K562 (cell line): ENCODE measurements around the gene WDR5B. TPM values are rescaled to one million over a fixed set of nuclear protein-coding genes. Genes with fewer than 3 reads are reported as not detected.

Experiments
- ATAC-seq: fragments of 200-7000 bp; cut with Tn5 transposase; 3 replicates; pipeline ENCODE4 v1.9.1; 2020; ENCODE audit warnings: moderate library complexity
- BruUV-seq: library from RNA; stranded (reverse); fragments of 400-500 nt; replicated peaks from 2 replicates; lab custom pipeline; 2021; lab: Mats Ljungman, UMichigan
- CTCF ChIA-PET: fragments of 300-600 bp; formaldehyde crosslinking; extraction: SDS; loops from one replicate; lab custom pipeline; 2021; ENCODE audit warnings: low intra/inter-chr PET ratio; lab: Yijun Ruan, JAX
- POLR2A ChIA-PET: fragments of 300-600, 350-650 bp; sonication (Branson Sonifier 250); formaldehyde crosslinking; extraction: SDS; loops from one replicate; lab custom pipeline; 2021; ENCODE audit warnings: antibody characterized with exemption, inconsistent platforms; lab: Yijun Ruan, JAX
- DNase-seq, 4 experiments: peaks; one replicate each; pipeline versions ENCODE4 v3.0.0 to v3.0.0-alpha.2; 2011 to 2018; ENCODE audit warnings: low spot score in 3 of 4, mixed read lengths in 3 of 4; ENCODE audit errors: extremely low read depth in 1 of 4
- FAIRE-seq: peaks from 2 replicates; lab custom pipeline; 2011; peaks lifted over from hg19 to GRCh38; lab: Jason Lieb, UNC
- H2AFZ ChIP-seq: 2 replicates; pipeline ENCODE4 v1.6.0; 2011; ENCODE audit warnings: low read depth, low read length, control low read depth, inconsistent platforms
- H3K27ac ChIP-seq: fragments of 200-600 bp; 3 replicates; pipeline ENCODE4 v1.8.0; 2011; ENCODE audit warnings: low read depth, mild to moderate bottlenecking, control low read depth, inconsistent platforms, low read length, moderate library complexity, mixed read lengths; ENCODE audit errors: extremely low read depth
- H3K27me3 ChIP-seq, 2 experiments: fragments of 300-600 bp in 1 of 2; 2 replicates in 1 of 2; 3 replicates in 1 of 2; pipeline versions ENCODE4 v1.6.0 to v1.8.0; 2011; ENCODE audit warnings: inconsistent platforms in 2 of 2, low read length in 2 of 2, mild to moderate bottlenecking in 1 of 2, mixed read lengths in 1 of 2, moderate library complexity in 1 of 2; ENCODE audit not compliant: control insufficient read depth in 2 of 2, insufficient read depth in 2 of 2
- H3K36me3 ChIP-seq: fragments of 300-600 bp; 3 replicates; pipeline ENCODE4 v1.8.0; 2011; ENCODE audit warnings: mild to moderate bottlenecking, low read length, inconsistent platforms; ENCODE audit not compliant: control insufficient read depth, insufficient read depth
- H3K4me1 ChIP-seq, 2 experiments: fragments of 200-600 bp in 1 of 2; replicated peaks in 1 of 2; 2 replicates in 1 of 2; 3 replicates in 1 of 2; pipeline versions ENCODE4 v1.5.1 to v1.8.0; 2011; ENCODE audit warnings: inconsistent platforms in 2 of 2, low read length in 2 of 2, mild to moderate bottlenecking in 1 of 2, mixed read lengths in 1 of 2, moderate library complexity in 1 of 2; ENCODE audit not compliant: control insufficient read depth in 2 of 2, insufficient read depth in 2 of 2
- H3K4me2 ChIP-seq: 2 replicates; pipeline ENCODE4 v1.6.1; 2011; ENCODE audit warnings: low read length, control low read depth, inconsistent platforms, mixed read lengths; ENCODE audit not compliant: insufficient read depth
- H3K4me3 ChIP-seq: fragments of 200-600 bp; sonication (generic), shearing (Covaris generic); 2 replicates; pipeline ENCODE4 v1.5.1; 2016; ENCODE audit warnings: control low read depth, inconsistent platforms
- H3K79me2 ChIP-seq: fragments of 200-600 bp; 3 replicates; pipeline ENCODE4 v1.8.0; 2011; ENCODE audit warnings: low read length, inconsistent platforms; ENCODE audit not compliant: control insufficient read depth, insufficient read depth
- H3K9ac ChIP-seq, 2 experiments: 2 replicates each; pipeline versions ENCODE4 v1.6.0 to v1.6.1; 2011; ENCODE audit warnings: low read depth in 2 of 2, low read length in 2 of 2, control low read depth in 1 of 2, inconsistent platforms in 1 of 2, mild to moderate bottlenecking in 1 of 2, mixed read lengths in 1 of 2; ENCODE audit not compliant: insufficient read depth in 1 of 2
- H3K9me1 ChIP-seq: one replicate; pipeline ENCODE4 v1.6.0; 2011; ENCODE audit warnings: inconsistent platforms, mild to moderate bottlenecking, low read length, moderate library complexity; ENCODE audit not compliant: control insufficient read depth, insufficient read depth
- H3K9me3 ChIP-seq: replicated peaks from 2 replicates; pipeline ENCODE4 v1.5.1; 2011; ENCODE audit warnings: low read depth, low read length, inconsistent platforms; ENCODE audit not compliant: control insufficient read depth, insufficient read depth
- H4K20me1 ChIP-seq: replicated peaks from 2 replicates; pipeline ENCODE4 v1.6.1; 2011; ENCODE audit warnings: low read length, inconsistent platforms, mixed read lengths; ENCODE audit not compliant: control insufficient read depth, insufficient read depth
- RAD21 ChIP-seq, 2 experiments: fragments of 250-450 bp in 1 of 2; fragments of 450-650 bp in 1 of 2; sonication (Bioruptor Pico) in 1 of 2; formaldehyde crosslinking in 1 of 2; IDR thresholded peaks in 1 of 2; conservative IDR thresholded peaks in 1 of 2; 2 replicates each; pipeline versions ENCODE4 v1.4.0 to v1.8.0; 2020 to 2022; ENCODE audit warnings: mild to moderate bottlenecking in 2 of 2, moderate library complexity in 1 of 2
- WGBS: fragments of 100-300 bp; shearing (Covaris generic); methylation state at CpG from one replicate; pipeline ENCODE4 v1.1.6; 2016; ENCODE audit warnings: low coverage, mixed read lengths; ENCODE audit not compliant: insufficient coverage; ENCODE audit errors: missing lambda C conversion rate; 5-methylcytosine and 5-hydroxymethylcytosine counted together
- in situ Hi-C: fragments of 300-500 bp; cut with MboI; formaldehyde crosslinking; loops from 4 replicates; pipeline ENCODE4 v1.15.0; 2018; ENCODE audit warnings: inconsistent platforms, mixed read lengths
- intact Hi-C: fragments of 100-400 bp; cut with micrococcal nuclease; formaldehyde crosslinking; loops from 2 replicates; pipeline ENCODE4 v1.14.2; 2022
- polyA plus RNA-seq, 8 experiments: library from polyadenylated mRNA; depleted of rRNA in 4 of 8; stranded (reverse) in 5 of 8; unstranded in 3 of 8; fragments of >200 nt; fragmentation: Nextera tagmentation in 2 of 8; fragmentation: Illumina TruSeq in 1 of 8; extraction: Ambion mirVana in 2 of 8; extraction: Trizol in 1 of 8; gene quantifications; 2 replicates each; pipeline versions ENCODE4 v1.2.1 to v1.2.3, GENCODE V29; 2011 to 2014; ENCODE audit warnings: inconsistent platforms in 1 of 8, missing spikeins in 1 of 8
- total RNA-seq, 7 experiments: library from RNA; depleted of rRNA in 6 of 7; stranded (reverse); fragments of >200 nt in 6 of 7; fragmentation: Illumina TruSeq in 2 of 7; extraction: Trizol in 2 of 7; gene quantifications; 2 replicates each; pipeline versions ENCODE4 v1.2.1 to v1.2.3, GENCODE V29; 2011 to 2021; ENCODE audit warnings: low replicate concordance in 1 of 7
- TF ChIP-seq, protein P1 (sequence below): sonication (generic); formaldehyde crosslinking; IDR thresholded peaks from 2 replicates; pipeline ENCODE4 v1.5.0; 2020; ENCODE audit warnings: missing genetic modification reagents
- TF ChIP-seq, protein P2 (sequence below), 3 experiments: IDR thresholded peaks in 2 of 3; conservative IDR thresholded peaks in 1 of 3; 2 replicates each; pipeline ENCODE4 v1.5.1; 2011 to 2012; ENCODE audit warnings: low read length in 3 of 3, mild to moderate bottlenecking in 3 of 3, control low read depth in 2 of 3, improper control_type of control experiment in 1 of 3, inconsistent platforms in 1 of 3, low read depth in 1 of 3, mixed read lengths in 1 of 3, moderate library complexity in 1 of 3; ENCODE audit not compliant: insufficient read depth in 2 of 3
- TF ChIP-seq, protein P3 (sequence below): fragments of 450-650 bp; IDR thresholded peaks from 2 replicates; pipeline ENCODE4 v1.7.1; 2018; ENCODE audit warnings: mild to moderate bottlenecking, low read depth; ENCODE audit not compliant: partially characterized antibody

Gene WDR5B
- total and polyA plus RNA-seq, 9 of the 15 experiments (the other 6 are each of a cell fraction or from before 2014, with no cell fraction given) = 2.8 to 10.1 (median 4.2) TPM

GRCh38 chr3:122458992-122459391 is 43.1 kb upstream of the WDR5B start:
- 47% methylated on average over 3 of the region's 4 CpGs for WGBS
- intact Hi-C loops (loop anchor here (1.0 to 10.0 kb wide), 3 partner anchors 58 to 220 kb away; partner anchors contain the start of genes DTX3L and PARP9), in situ Hi-C loops (no loop called here)
- TF ChIP-seq, protein P1, sequence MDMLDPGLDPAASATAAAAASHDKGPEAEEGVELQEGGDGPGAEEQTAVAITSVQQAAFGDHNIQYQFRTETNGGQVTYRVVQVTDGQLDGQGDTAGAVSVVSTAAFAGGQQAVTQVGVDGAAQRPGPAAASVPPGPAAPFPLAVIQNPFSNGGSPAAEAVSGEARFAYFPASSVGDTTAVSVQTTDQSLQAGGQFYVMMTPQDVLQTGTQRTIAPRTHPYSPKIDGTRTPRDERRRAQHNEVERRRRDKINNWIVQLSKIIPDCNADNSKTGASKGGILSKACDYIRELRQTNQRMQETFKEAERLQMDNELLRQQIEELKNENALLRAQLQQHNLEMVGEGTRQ (CRISPR knock-in tag) = no peak
- TF ChIP-seq, protein P2, sequence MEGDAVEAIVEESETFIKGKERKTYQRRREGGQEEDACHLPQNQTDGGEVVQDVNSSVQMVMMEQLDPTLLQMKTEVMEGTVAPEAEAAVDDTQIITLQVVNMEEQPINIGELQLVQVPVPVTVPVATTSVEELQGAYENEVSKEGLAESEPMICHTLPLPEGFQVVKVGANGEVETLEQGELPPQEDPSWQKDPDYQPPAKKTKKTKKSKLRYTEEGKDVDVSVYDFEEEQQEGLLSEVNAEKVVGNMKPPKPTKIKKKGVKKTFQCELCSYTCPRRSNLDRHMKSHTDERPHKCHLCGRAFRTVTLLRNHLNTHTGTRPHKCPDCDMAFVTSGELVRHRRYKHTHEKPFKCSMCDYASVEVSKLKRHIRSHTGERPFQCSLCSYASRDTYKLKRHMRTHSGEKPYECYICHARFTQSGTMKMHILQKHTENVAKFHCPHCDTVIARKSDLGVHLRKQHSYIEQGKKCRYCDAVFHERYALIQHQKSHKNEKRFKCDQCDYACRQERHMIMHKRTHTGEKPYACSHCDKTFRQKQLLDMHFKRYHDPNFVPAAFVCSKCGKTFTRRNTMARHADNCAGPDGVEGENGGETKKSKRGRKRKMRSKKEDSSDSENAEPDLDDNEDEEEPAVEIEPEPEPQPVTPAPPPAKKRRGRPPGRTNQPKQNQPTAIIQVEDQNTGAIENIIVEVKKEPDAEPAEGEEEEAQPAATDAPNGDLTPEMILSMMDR (IDR thresholded peaks at IDR 0.05 in 2 of 3, conservative IDR thresholded peaks at IDR 0.05 in 1 of 3; ENCODE audit: insufficient read depth in 2 of 3, low read depth in 1 of 3, low read length in 3 of 3) = peak in 2 of 3 experiments; percentile 22 to 55; a peak in 3 of 6 replicates
- TF ChIP-seq RAD21 (CRISPR knock-in tag; conservative IDR thresholded peaks at IDR 0.05 in 1 of 2, IDR thresholded peaks at IDR 0.05 in 1 of 2) = peak; percentile 32 to 62; a peak in 3 of 4 replicates
- TF ChIP-seq, protein P3, sequence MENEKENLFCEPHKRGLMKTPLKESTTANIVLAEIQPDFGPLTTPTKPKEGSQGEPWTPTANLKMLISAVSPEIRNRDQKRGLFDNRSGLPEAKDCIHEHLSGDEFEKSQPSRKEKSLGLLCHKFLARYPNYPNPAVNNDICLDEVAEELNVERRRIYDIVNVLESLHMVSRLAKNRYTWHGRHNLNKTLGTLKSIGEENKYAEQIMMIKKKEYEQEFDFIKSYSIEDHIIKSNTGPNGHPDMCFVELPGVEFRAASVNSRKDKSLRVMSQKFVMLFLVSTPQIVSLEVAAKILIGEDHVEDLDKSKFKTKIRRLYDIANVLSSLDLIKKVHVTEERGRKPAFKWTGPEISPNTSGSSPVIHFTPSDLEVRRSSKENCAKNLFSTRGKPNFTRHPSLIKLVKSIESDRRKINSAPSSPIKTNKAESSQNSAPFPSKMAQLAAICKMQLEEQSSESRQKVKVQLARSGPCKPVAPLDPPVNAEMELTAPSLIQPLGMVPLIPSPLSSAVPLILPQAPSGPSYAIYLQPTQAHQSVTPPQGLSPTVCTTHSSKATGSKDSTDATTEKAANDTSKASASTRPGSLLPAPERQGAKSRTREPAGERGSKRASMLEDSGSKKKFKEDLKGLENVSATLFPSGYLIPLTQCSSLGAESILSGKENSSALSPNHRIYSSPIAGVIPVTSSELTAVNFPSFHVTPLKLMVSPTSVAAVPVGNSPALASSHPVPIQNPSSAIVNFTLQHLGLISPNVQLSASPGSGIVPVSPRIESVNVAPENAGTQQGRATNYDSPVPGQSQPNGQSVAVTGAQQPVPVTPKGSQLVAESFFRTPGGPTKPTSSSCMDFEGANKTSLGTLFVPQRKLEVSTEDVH = no peak
- H3K4me2 ChIP-seq = no peak overlapping the region
- H4K20me1 ChIP-seq = no peaks in the 10 kb centered on the region
- DNase-seq (peak in 1 of 4 experiments; percentile 15), ATAC-seq (no peak), FAIRE-seq (no peak)
- H2AFZ ChIP-seq = no peak overlapping the region
- no peaks in the 10 kb centered on the region for H3K27me3 ChIP-seq
- H3K4me3 ChIP-seq = no peak overlapping the region
- peaks cover 79% of the 10 kb centered on the region for H3K36me3 ChIP-seq
- H3K27ac ChIP-seq = no peak overlapping the region
- no TSS peak for BruUV-seq
- H3K79me2 ChIP-seq = no peaks in the 10 kb centered on the region
- ChIA-PET CTCF (interaction anchor here (1.2 kb wide), 1 partner anchor 220 kb away, joined by 4 read pairs; no protein-coding TSS in a partner anchor), POLR2A (no interaction called here)
- no peaks in the 10 kb centered on the region for H3K9me1 ChIP-seq
- H3K9me3 ChIP-seq = no peaks in the 10 kb centered on the region
- H3K9ac ChIP-seq = no peak overlapping the region
- no peaks in the 10 kb centered on the region for H3K4me1 ChIP-seq
